SK-N-SH (cell line): ENCODE measurements around the gene ZNF446. TPM values are rescaled to one million over a fixed set of nuclear protein-coding genes. Genes with fewer than 3 reads are reported as not detected.
"Not testable (repeated sequence)": the region's sequence is repeated elsewhere in the genome, so short reads cannot be mapped to it uniquely, and the experiment has no call there.

Experiments
- CTCF ChIA-PET: fragments of 300-600, 350-600 bp; formaldehyde crosslinking; extraction: SDS; loops from one replicate; lab custom pipeline; 2021; lab: Yijun Ruan, JAX
- POLR2A ChIA-PET: fragments of 350-600 bp; sonication (Branson Sonifier 250); formaldehyde crosslinking; extraction: SDS; loops from one replicate; lab custom pipeline; 2020; ENCODE audit warnings: antibody characterized with exemption, inconsistent platforms; lab: Yijun Ruan, JAX
- DNase-seq: peaks from one replicate; pipeline ENCODE4 v3.0.0; 2012
- H2AFZ ChIP-seq: fragments of 200-600 bp; sonication (generic); 2 replicates; pipeline ENCODE4 v1.8.1; 2016; ENCODE audit warnings: antibody characterized with exemption, mild to moderate bottlenecking, low read depth
- H3F3A ChIP-seq: fragments of 200-600 bp; sonication (generic); replicated peaks from 2 replicates; pipeline ENCODE3; 2016; ENCODE audit warnings: antibody characterized with exemption, mild to moderate bottlenecking; ENCODE audit not compliant: insufficient read depth
- H3K27ac ChIP-seq, 2 experiments: fragments of 200-500 bp in 1 of 2; fragments of 200-600 bp in 1 of 2; sonication (Bioruptor generic) in 1 of 2; sonication (generic), shearing (Covaris generic) in 1 of 2; 2 replicates each; pipeline versions ENCODE4 v1.5.1 to v1.6.1; 2014 to 2016; ENCODE audit warnings: low read depth in 2 of 2, inconsistent platforms in 1 of 2, low read length in 1 of 2, mild to moderate bottlenecking in 1 of 2, mixed read lengths in 1 of 2
- H3K27me3 ChIP-seq: fragments of 200-600 bp; sonication (generic), shearing (Covaris generic); 2 replicates; pipeline ENCODE4 v1.6.1; 2016; ENCODE audit warnings: mixed run types; ENCODE audit not compliant: insufficient read depth
- H3K36me3 ChIP-seq, 2 experiments: fragments of 200-500 bp in 1 of 2; fragments of 200-600 bp in 1 of 2; sonication (Bioruptor generic) in 1 of 2; sonication (generic) in 1 of 2; replicated peaks in 1 of 2; 2 replicates each; pipeline versions ENCODE3 to v1.5.1; 2014 to 2016; ENCODE audit warnings: low read length in 1 of 2, mild to moderate bottlenecking in 1 of 2; ENCODE audit not compliant: insufficient read depth in 2 of 2, control insufficient read depth in 1 of 2
- H3K4me1 ChIP-seq, 2 experiments: fragments of 200-500 bp in 1 of 2; fragments of 200-600 bp in 1 of 2; sonication (Bioruptor generic) in 1 of 2; sonication (generic), shearing (Covaris generic) in 1 of 2; 2 replicates each; pipeline versions ENCODE4 v1.5.1 to v1.6.1; 2014 to 2016; ENCODE audit warnings: low read depth in 1 of 2, low read length in 1 of 2, mixed run types in 1 of 2; ENCODE audit not compliant: insufficient read depth in 2 of 2, control insufficient read depth in 1 of 2
- H3K4me2 ChIP-seq: fragments of 200-600 bp; sonication (generic), shearing (Covaris generic); 2 replicates; pipeline ENCODE4 v1.6.1; 2017; ENCODE audit warnings: mixed run types
- H3K4me3 ChIP-seq, 2 experiments: fragments of 200-500 bp in 1 of 2; fragments of 200-600 bp in 1 of 2; sonication (Bioruptor generic) in 1 of 2; sonication (generic), shearing (Covaris generic) in 1 of 2; 2 replicates each; pipeline versions ENCODE4 v1.5.1 to v1.8.1; 2014 to 2016; ENCODE audit warnings: low read depth in 2 of 2, inconsistent platforms in 1 of 2, low read length in 1 of 2, mild to moderate bottlenecking in 1 of 2, mixed read lengths in 1 of 2, moderate library complexity in 1 of 2
- H3K79me2 ChIP-seq: fragments of 200-600 bp; sonication (generic); 2 replicates; pipeline ENCODE4 v1.8.1; 2017; ENCODE audit warnings: mild to moderate bottlenecking; ENCODE audit not compliant: insufficient read depth
- H3K9ac ChIP-seq: fragments of 200-600 bp; sonication (generic); 2 replicates; pipeline ENCODE4 v1.6.1; 2017; ENCODE audit warnings: mixed run types
- H3K9me2 ChIP-seq: fragments of 200-600 bp; sonication (generic); 2 replicates; pipeline ENCODE4 v1.6.1; 2017; ENCODE audit warnings: mixed run types
- H3K9me3 ChIP-seq: fragments of 200-600 bp; sonication (generic); 2 replicates; pipeline ENCODE4 v1.6.1; 2017; ENCODE audit warnings: mixed run types, mild to moderate bottlenecking, moderate library complexity
- H4K20me1 ChIP-seq: fragments of 200-600 bp; sonication (generic); 2 replicates; pipeline ENCODE4 v1.6.1; 2017; ENCODE audit warnings: mild to moderate bottlenecking, mixed run types; ENCODE audit not compliant: insufficient read depth
- CTCF ChIP-seq: fragments of 200-600 bp; sonication (generic); IDR thresholded peaks from 2 replicates; pipeline ENCODE4 v1.6.1; 2017; ENCODE audit warnings: antibody characterized with exemption, mild to moderate bottlenecking, moderate library complexity
- ELF1 ChIP-seq: IDR thresholded peaks from 2 replicates; pipeline ENCODE4 v1.4.0; 2012
- EP300 ChIP-seq, 2 experiments: IDR thresholded peaks; 2 replicates each; pipeline versions ENCODE4 v1.4.0 to v1.6.1; 2012; ENCODE audit warnings: borderline replicate concordance in 1 of 2, low read depth in 1 of 2, low read length in 1 of 2
- FOXJ3 ChIP-seq: sonication (generic); formaldehyde crosslinking; IDR thresholded peaks from 2 replicates; pipeline ENCODE4 v1.5.1; 2020; ENCODE audit warnings: mild to moderate bottlenecking, missing genetic modification reagents
- GATA2 ChIP-seq: sonication (generic); formaldehyde crosslinking; IDR thresholded peaks from 2 replicates; pipeline ENCODE4 v1.5.0; 2020; ENCODE audit warnings: mild to moderate bottlenecking, missing genetic modification reagents
- IRF3 ChIP-seq: fragments of 150-350 bp; IDR thresholded peaks from 2 replicates; pipeline ENCODE4 v1.6.1; 2016; ENCODE audit warnings: mild to moderate bottlenecking, low read depth, low read length
- JUND ChIP-seq: IDR thresholded peaks from 2 replicates; pipeline ENCODE4 v1.4.0; 2012
- MEF2A ChIP-seq: IDR thresholded peaks from 2 replicates; pipeline ENCODE4 v1.4.0; 2012; ENCODE audit warnings: low read depth, borderline replicate concordance
- NRF1 ChIP-seq: IDR thresholded peaks from 2 replicates; pipeline ENCODE4 v1.6.1; 2012; ENCODE audit warnings: low read depth, mild to moderate bottlenecking, low read length
- RAD21 ChIP-seq: IDR thresholded peaks from 2 replicates; pipeline ENCODE4 v1.6.1; 2012; ENCODE audit warnings: mild to moderate bottlenecking, low read length
- RXRA ChIP-seq: IDR thresholded peaks from 2 replicates; pipeline ENCODE4 v1.4.0; 2012; ENCODE audit warnings: low read depth, mild to moderate bottlenecking, borderline replicate concordance
- SIN3A ChIP-seq: IDR thresholded peaks from 2 replicates; pipeline ENCODE4 v1.6.1; 2012; ENCODE audit warnings: low read depth, mild to moderate bottlenecking, low read length, moderate library complexity, borderline replicate concordance
- TAF1 ChIP-seq: IDR thresholded peaks from 2 replicates; pipeline ENCODE4 v1.6.1; 2012; ENCODE audit warnings: low read depth, mild to moderate bottlenecking, low read length, moderate library complexity, borderline replicate concordance
- TEAD4 ChIP-seq: IDR thresholded peaks from 2 replicates; pipeline ENCODE4 v1.4.0; 2012; ENCODE audit warnings: mild to moderate bottlenecking, borderline replicate concordance; ENCODE audit not compliant: insufficient read depth
- YY1 ChIP-seq: IDR thresholded peaks from 2 replicates; pipeline ENCODE4 v1.4.0; 2012; ENCODE audit warnings: low read depth, mild to moderate bottlenecking
- WGBS: methylation state at CpG from one replicate; pipeline ENCODE4 v1.1.6; 2017; ENCODE audit warnings: low lambda C conversion rate; 5-methylcytosine and 5-hydroxymethylcytosine counted together
- polyA plus RNA-seq, 3 experiments: library from polyadenylated mRNA; depleted of rRNA; stranded (reverse); fragments of >200 nt; gene quantifications; 2 replicates each; pipeline ENCODE4 v1.2.3, GENCODE V29; 2012
- TF ChIP-seq, protein P1 (sequence below): IDR thresholded peaks from 2 replicates; pipeline ENCODE4; 2012
- TF ChIP-seq, protein P2 (sequence below): IDR thresholded peaks from 2 replicates; pipeline ENCODE4 v1.6.1; 2012; ENCODE audit warnings: mild to moderate bottlenecking, low read depth, low read length, moderate library complexity

The ZNF446 gene
- polyA plus RNA-seq, 1 of the 3 experiments (the other 2 are of a cell fraction) = 6.9 TPM

DNA sequence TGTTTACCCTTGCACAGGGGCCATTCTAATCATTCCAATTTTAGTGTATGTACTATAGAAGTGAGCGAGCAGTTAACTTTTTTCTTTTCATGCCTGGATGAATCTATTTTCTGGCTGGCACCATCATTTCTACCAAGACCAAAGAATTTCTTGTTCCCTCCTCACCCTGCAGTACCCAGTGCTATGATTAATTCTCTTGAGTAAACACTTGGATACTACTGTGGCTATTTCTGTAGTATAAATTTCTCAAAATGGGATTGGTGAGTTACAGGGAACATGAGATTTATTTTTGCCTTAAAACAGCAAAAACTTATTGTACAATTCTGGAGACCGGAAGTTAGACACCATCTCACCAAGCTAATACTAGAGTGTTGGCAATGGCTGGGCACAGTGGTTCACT is 7.6 kb downstream of the ZNF446 start (continued):
- TF ChIP-seq, protein P1, sequence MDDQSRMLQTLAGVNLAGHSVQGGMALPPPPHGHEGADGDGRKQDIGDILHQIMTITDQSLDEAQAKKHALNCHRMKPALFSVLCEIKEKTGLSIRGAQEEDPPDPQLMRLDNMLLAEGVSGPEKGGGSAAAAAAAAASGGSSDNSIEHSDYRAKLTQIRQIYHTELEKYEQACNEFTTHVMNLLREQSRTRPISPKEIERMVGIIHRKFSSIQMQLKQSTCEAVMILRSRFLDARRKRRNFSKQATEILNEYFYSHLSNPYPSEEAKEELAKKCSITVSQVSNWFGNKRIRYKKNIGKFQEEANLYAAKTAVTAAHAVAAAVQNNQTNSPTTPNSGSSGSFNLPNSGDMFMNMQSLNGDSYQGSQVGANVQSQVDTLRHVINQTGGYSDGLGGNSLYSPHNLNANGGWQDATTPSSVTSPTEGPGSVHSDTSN = no peak
- no peak for TF ChIP-seq NRF1
- no peak for TF ChIP-seq GATA2 (CRISPR knock-in tag)
- no peak for TF ChIP-seq TEAD4
- TF ChIP-seq YY1 = no peak
- TF ChIP-seq ELF1 = no peak
- no peak for TF ChIP-seq RAD21
- no peak for TF ChIP-seq FOXJ3 (CRISPR knock-in tag)
- TF ChIP-seq SIN3A = no peak
- no peak for TF ChIP-seq IRF3
- TF ChIP-seq MEF2A = no peak

DNA sequence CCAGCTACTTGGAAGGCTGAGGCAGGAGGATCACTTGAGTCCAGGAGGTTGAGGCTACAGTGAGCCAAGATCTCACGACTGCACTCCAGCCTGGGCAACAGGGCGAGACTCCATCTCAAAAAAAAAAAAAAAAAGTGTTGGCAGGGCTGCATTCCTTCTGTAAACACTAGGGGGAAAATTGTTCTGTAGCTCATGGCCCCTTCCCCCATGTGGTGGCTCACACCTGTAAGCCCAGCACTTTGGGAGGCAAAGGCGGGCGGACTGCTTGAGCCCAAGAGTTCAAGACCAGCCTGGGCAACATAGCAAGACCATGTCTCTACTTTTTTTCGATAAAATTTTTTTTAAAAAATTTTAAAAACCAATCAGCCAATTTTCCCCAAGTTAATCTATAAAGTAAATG is 8.2 kb downstream of the ZNF446 start:
- H3K9me2 ChIP-seq, H3K4me3 ChIP-seq, H3K9ac ChIP-seq, H4K20me1 ChIP-seq, DNase-seq, H2AFZ ChIP-seq, H3F3A ChIP-seq, POLR2A ChIA-PET, H3K4me1 ChIP-seq, H3K79me2 ChIP-seq, H3K27me3 ChIP-seq, H3K27ac ChIP-seq, H3K4me2 ChIP-seq, H3K9me3 ChIP-seq: not testable (repeated sequence)
- CTCF ChIA-PET = interaction anchor here (0.8 to 1.4 kb wide), 2 partner anchors 11 to 35 kb away, joined by 3 to 4 read pairs; no protein-coding TSS in a partner anchor
- H3K36me3 ChIP-seq = peaks cover 0 to 12% of the 10 kb centered on the region in 2 experiments
- TF ChIP-seq CTCF = peak; percentile 30; the same call in 1 of the 2 replicates
- WGBS = 85% methylated on average over 5 of the region's 5 CpGs

DNA sequence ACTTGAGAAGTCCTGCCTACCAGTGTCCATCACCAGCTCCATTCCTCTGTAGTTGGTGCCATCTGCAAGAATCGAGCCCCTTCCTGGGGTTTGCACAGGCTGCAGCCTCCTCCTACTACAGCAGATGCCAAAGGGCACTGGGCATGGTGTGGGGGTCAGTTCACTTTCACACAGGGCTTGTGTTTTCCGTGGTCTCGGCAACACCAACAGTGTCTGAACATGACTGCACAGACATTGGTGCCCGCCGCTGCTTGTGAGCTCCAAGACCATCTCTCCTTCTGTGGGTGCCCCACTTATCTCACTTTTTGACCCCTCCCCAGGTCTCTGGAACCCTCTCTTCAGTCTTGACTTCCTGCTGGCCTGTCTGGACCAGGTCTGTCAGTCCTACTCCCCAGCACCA is 15.2 kb downstream of the ZNF446 start:
- WGBS = 88% methylated on average over 5 of the region's 5 CpGs
- ChIA-PET CTCF (no interaction called here), POLR2A (no interaction called here)
- no peaks in the 10 kb centered on the region for H3K27me3 ChIP-seq
- H3F3A ChIP-seq = no peaks in the 10 kb centered on the region
- H3K27ac ChIP-seq = no peak overlapping the region
- no peak overlapping the region for H3K9ac ChIP-seq
- H3K4me2 ChIP-seq = no peak overlapping the region
- H3K4me1 ChIP-seq = no peaks in the 10 kb centered on the region
- no peaks in the 10 kb centered on the region for H4K20me1 ChIP-seq
- no peaks in the 10 kb centered on the region for H3K79me2 ChIP-seq
- H2AFZ ChIP-seq = no peak overlapping the region
- no peak for DNase-seq
- no peak overlapping the region for H3K4me3 ChIP-seq
- H3K36me3 ChIP-seq = no peaks in the 10 kb centered on the region
- no peaks in the 10 kb centered on the region for H3K9me2 ChIP-seq
- H3K9me3 ChIP-seq = no peaks in the 10 kb centered on the region
- TF ChIP-seq RXRA (no peak), CTCF (no peak), JUND (no peak), ELF1 (no peak), TAF1 (no peak), YY1 (no peak), TEAD4 (no peak), EP300 (IDR thresholded peaks at IDR 0.05; ENCODE audit: borderline replicate concordance in 1 of 2, low read depth in 1 of 2, low read length in 1 of 2) (no peak)
- TF ChIP-seq, protein P2, sequence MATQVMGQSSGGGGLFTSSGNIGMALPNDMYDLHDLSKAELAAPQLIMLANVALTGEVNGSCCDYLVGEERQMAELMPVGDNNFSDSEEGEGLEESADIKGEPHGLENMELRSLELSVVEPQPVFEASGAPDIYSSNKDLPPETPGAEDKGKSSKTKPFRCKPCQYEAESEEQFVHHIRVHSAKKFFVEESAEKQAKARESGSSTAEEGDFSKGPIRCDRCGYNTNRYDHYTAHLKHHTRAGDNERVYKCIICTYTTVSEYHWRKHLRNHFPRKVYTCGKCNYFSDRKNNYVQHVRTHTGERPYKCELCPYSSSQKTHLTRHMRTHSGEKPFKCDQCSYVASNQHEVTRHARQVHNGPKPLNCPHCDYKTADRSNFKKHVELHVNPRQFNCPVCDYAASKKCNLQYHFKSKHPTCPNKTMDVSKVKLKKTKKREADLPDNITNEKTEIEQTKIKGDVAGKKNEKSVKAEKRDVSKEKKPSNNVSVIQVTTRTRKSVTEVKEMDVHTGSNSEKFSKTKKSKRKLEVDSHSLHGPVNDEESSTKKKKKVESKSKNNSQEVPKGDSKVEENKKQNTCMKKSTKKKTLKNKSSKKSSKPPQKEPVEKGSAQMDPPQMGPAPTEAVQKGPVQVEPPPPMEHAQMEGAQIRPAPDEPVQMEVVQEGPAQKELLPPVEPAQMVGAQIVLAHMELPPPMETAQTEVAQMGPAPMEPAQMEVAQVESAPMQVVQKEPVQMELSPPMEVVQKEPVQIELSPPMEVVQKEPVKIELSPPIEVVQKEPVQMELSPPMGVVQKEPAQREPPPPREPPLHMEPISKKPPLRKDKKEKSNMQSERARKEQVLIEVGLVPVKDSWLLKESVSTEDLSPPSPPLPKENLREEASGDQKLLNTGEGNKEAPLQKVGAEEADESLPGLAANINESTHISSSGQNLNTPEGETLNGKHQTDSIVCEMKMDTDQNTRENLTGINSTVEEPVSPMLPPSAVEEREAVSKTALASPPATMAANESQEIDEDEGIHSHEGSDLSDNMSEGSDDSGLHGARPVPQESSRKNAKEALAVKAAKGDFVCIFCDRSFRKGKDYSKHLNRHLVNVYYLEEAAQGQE = no peak
